ENCODE data around the gene MNS1. TPM values are rescaled to one million over a fixed set of nuclear protein-coding genes. Genes with fewer than 3 reads are reported as not detected.
"Not testable (repeated sequence)": the region's sequence is repeated elsewhere in the genome, so short reads cannot be mapped to it uniquely, and the experiment has no call there.

The MNS1 gene
- total and polyA plus RNA-seq, 2 donors (not counting 1 experiment from before 2014, with no cell fraction given), result not detected

DNA sequence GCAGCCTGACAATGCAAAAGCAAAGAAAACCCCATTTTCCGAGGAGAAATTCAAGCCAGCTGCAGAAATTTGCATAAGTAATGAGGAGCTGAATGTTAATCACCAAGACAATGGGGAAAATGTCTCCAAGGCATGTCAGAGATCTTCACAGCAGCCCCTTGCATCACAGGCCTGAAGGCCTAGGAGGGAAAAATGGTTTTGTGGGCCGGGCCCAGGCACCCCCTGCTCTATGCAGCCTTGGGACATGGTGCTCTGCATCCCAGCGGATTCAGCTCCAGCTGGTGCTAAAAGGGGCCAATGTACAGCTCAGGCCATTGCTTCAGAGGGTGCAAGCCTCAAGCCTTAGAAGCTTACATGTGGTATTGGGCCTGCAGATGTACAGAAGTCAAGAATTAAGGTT, 20.5 kb upstream of the MNS1 start:
- WGBS (ENCODE audit: insufficient coverage), result 93% methylated on average over 3 of the region's 3 CpGs
- H3K36me3 ChIP-seq (replicated peaks in 1 of 2; ENCODE audit: control extremely low read depth in 1 of 2, control insufficient read depth in 1 of 2, extremely low read depth in 1 of 2, insufficient read depth in 2 of 2, low read length in 1 of 2); DNase-seq; H3K4me3 Mint-ChIP-seq; H3K4me3 ChIP-seq (ENCODE audit: control extremely low read depth in 1 of 5, extremely low read depth in 1 of 5, insufficient read depth in 1 of 5, low read depth in 2 of 5, low read length in 4 of 5); H4K20me1 ChIP-seq (ENCODE audit: control insufficient read depth, insufficient read depth, low read length, poor library complexity, severe bottlenecking); ATAC-seq (ENCODE audit: low read depth); H3K9ac ChIP-seq (ENCODE audit: low read length); H3K9me3 Mint-ChIP-seq (ENCODE audit: insufficient read depth); H3K4me2 ChIP-seq (replicated peaks; ENCODE audit: low read depth, low read length, poor library complexity, severe bottlenecking); H3K27ac Mint-ChIP-seq; H2AFZ ChIP-seq (ENCODE audit: insufficient read depth, low read depth, low read length, poor library complexity, severe bottlenecking); H3K79me2 ChIP-seq (ENCODE audit: control insufficient read depth, insufficient read depth, low read length); CTCF ChIA-PET; H3K27ac ChIP-seq (ENCODE audit: low read length in 2 of 2); H3K27me3 ChIP-seq (replicated peaks in 1 of 4; ENCODE audit: control extremely low read depth in 1 of 4, control insufficient read depth in 3 of 4, insufficient read depth in 4 of 4, low read length in 3 of 4); H3K9me3 ChIP-seq (ENCODE audit: control extremely low read depth in 1 of 3, control insufficient read depth in 2 of 3, insufficient read depth in 1 of 3, low read length in 2 of 3); H3K4me1 Mint-ChIP-seq; POLR2A ChIA-PET; H3K4me1 ChIP-seq (ENCODE audit: control insufficient read depth in 2 of 2, insufficient read depth in 2 of 2, low read length in 2 of 2); H3K27me3 Mint-ChIP-seq; intact Hi-C loops (cut with micrococcal nuclease): not testable (repeated sequence)

DNA sequence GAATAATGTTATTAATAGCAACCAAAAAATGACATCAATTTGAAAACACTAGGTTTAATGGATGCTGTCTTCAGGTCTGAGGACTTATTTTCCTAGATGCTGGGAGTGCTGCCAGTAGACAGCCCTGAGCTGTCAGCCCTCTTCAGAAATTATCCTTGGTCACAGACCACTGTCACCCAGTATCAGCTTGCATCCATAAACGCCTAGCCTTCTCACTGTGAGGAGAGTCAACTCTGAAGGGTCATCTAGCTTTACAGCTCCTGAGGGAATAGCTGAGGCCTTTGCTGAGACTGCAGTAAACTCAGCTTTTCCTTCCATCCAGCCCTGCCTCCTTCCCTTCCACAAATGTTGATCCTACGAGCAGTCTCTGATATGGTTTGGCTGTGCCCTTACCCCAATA, 19.4 kb upstream of the MNS1 start:
- POLR2A ChIA-PET, result no interaction called here
- H2AFZ ChIP-seq (ENCODE audit: insufficient read depth, low read depth, low read length, poor library complexity, severe bottlenecking), result no peak overlapping the region

More for the DNA sequence above, 19.4 kb upstream of the MNS1 start:
- H3K79me2 ChIP-seq (ENCODE audit: control insufficient read depth, insufficient read depth, low read length), result no peaks in the 10 kb centered on the region
- Mint-ChIP-seq H3K27me3 (peaks cover 2% of the 10 kb centered on the region), H3K4me3 (no peak overlapping the region), H3K9me3 (ENCODE audit: insufficient read depth) (peaks cover 2% of the 10 kb centered on the region), H3K4me1 (no peaks in the 10 kb centered on the region), H3K27ac (no peak overlapping the region)
- no peak overlapping the region for H3K4me2 ChIP-seq (replicated peaks; ENCODE audit: low read depth, low read length, poor library complexity, severe bottlenecking)
- no peak for DNase-seq
- ATAC-seq (ENCODE audit: low read depth), result no peak
- no peaks in the 10 kb centered on the region for H3K4me1 ChIP-seq (ENCODE audit: control insufficient read depth in 2 of 2, insufficient read depth in 2 of 2, low read length in 2 of 2)
- no peaks in the 10 kb centered on the region for H4K20me1 ChIP-seq (ENCODE audit: control insufficient read depth, insufficient read depth, low read length, poor library complexity, severe bottlenecking)
- WGBS (ENCODE audit: insufficient coverage), result 100% methylated on average over 1 of the region's 2 CpGs
- peaks cover 0 to 15% (median 4%) of the 10 kb centered on the region in 3 donors for H3K9me3 ChIP-seq (ENCODE audit: control extremely low read depth in 1 of 3, control insufficient read depth in 2 of 3, insufficient read depth in 1 of 3, low read length in 2 of 3)
- H3K9ac ChIP-seq (ENCODE audit: low read length), result no peak overlapping the region
- H3K4me3 ChIP-seq (ENCODE audit: control extremely low read depth in 1 of 5, extremely low read depth in 1 of 5, insufficient read depth in 1 of 5, low read depth in 2 of 5, low read length in 4 of 5), result no peak overlapping the region
- no peaks in the 10 kb centered on the region for H3K27me3 ChIP-seq (replicated peaks in 1 of 4; ENCODE audit: control extremely low read depth in 1 of 4, control insufficient read depth in 3 of 4, insufficient read depth in 4 of 4, low read length in 3 of 4)
- H3K27ac ChIP-seq (ENCODE audit: low read length in 2 of 2), result no peak overlapping the region
- CTCF ChIA-PET, result interaction anchor here (0.6 to 1.3 kb wide), 2 partner anchors 10 to 257 kb away, joined by 3 read pairs; no protein-coding TSS in a partner anchor
- intact Hi-C loops (cut with micrococcal nuclease), result no loop called here
- no peak for TF ChIP-seq EZH2 (IDR thresholded peaks at IDR 0.05; ENCODE audit: borderline replicate concordance, insufficient read depth, low read depth, low read length, poor library complexity, severe bottlenecking)
- TF ChIP-seq, protein P1, sequence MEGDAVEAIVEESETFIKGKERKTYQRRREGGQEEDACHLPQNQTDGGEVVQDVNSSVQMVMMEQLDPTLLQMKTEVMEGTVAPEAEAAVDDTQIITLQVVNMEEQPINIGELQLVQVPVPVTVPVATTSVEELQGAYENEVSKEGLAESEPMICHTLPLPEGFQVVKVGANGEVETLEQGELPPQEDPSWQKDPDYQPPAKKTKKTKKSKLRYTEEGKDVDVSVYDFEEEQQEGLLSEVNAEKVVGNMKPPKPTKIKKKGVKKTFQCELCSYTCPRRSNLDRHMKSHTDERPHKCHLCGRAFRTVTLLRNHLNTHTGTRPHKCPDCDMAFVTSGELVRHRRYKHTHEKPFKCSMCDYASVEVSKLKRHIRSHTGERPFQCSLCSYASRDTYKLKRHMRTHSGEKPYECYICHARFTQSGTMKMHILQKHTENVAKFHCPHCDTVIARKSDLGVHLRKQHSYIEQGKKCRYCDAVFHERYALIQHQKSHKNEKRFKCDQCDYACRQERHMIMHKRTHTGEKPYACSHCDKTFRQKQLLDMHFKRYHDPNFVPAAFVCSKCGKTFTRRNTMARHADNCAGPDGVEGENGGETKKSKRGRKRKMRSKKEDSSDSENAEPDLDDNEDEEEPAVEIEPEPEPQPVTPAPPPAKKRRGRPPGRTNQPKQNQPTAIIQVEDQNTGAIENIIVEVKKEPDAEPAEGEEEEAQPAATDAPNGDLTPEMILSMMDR (IDR thresholded peaks at IDR 0.05), result no peak
- H3K36me3 ChIP-seq (replicated peaks in 1 of 2; ENCODE audit: control extremely low read depth in 1 of 2, control insufficient read depth in 1 of 2, extremely low read depth in 1 of 2, insufficient read depth in 2 of 2, low read length in 1 of 2), result no peaks in the 10 kb centered on the region

Measured in B cell (primary cell).